KBM-7 (cell line): ENCODE measurements around the gene OTUB1.
"Not testable (repeated sequence)": the region's sequence is repeated elsewhere in the genome, so short reads cannot be mapped to it uniquely, and the experiment has no call there.

Experiments
- DNase-seq: peaks from one replicate; pipeline ENCODE4 v3.0.0-alpha.2; 2015
- in situ Hi-C: fragments of 300-500 bp; cut with MboI; formaldehyde crosslinking; loops from 2 replicates; pipeline ENCODE4 v1.14.3; 2020; ENCODE audit warnings: low sequenced_read_pairs, low pct_unique_long_range_greater_than_20kb, mixed read lengths

Gene OTUB1

DNA sequence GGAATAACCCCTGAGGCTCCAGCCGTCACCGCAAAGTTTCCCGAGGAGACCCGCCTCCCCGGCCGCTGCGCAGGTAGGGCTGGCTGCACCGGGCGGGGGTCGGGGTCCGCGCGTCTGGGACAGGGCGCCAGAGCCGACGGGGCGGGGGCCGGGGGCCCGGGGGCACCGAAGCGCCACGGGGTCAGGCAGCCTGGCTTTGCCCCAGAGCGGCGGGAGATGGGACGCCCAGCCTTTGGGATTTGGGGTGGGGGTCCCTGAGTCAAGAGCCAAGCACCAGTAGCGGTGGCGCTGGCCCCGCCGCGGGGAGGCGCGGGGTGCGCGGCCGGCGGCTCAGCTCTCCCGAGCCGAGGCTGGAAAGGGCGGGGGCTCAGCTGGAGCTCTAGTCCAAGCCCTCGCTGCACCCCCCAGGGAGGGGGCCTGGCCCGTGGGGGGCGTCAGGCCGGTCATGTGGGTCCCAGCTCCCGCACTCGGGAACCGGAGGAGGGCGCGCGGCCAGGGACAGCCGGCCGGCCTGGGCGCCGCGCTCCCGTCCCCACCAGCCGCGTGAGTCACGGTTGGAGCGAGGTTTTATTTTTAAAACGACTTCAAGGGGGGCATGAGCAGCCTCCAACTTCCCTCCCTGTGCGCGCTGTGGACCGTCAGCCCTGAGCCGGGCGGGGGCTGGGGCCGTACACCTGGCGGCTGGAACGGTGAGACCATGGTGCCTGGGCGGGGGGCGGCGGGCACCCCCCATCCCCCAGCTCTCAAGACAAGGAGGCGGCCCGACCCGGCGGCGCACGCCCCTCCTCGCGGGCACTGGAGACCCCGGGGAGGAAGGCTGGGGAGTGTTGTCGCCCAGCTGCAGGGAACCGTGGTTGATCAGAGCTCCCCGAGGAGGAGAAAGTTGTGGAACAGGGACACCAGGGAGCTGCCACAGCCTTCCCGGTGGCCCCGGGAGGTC lies 50.1 kb downstream of the OTUB1 start:
- peak; percentile 28 for DNase-seq
- in situ Hi-C loops = no loop called here

DNA sequence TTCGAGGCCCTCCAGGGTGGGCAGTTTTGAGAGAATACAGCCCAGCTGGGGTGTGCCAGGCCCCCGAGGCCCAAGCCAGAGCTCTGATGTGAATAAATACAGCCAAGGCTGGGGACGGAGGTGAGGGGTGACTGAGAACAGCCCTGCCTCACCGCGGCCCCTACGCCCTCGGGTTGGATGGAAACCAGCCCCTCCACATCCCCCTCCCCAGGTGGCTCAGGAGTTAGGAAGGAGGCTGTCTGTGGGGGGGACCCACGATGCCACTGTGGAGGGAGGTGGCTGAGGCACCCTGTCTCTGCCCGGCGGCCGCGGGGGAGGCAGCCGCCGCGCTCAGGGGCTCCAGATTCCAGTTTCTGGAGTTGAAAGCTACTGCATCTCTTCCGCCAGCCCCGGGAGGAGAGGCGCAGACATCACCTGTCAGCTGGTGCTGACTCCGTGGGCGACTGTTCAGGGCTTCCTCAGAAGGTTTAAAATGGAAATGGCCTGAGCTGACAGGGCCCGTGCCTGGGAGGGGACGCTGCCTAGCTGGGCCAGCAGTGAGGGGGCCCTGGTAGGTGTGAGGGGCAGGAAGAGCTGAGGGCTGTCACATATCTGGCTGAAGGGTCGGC lies 50.9 kb downstream of the OTUB1 start:
- in situ Hi-C loops = no loop called here
- DNase-seq = no peak

DNA sequence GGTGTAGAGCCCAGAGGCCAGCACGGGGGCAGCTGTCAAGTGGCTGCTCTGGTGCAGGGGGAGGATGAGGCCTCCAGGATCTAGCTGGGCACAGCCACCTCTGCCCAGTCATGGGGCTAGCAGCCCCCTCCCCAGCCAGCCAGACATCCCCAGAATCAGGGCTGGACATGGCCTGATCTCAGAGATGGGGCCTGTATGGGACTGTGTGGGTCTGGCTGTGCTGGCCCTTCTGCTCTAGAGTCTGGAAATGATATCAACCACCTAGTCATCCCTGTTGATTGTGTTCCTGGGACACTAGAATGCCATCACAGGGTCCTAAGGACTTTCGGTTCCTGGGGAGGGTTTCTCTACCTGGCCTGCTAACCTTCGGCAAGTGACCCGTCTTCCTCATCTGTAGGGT lies 52.3 kb downstream of the OTUB1 start:
- no peak for DNase-seq
- in situ Hi-C loops = no loop called here

DNA sequence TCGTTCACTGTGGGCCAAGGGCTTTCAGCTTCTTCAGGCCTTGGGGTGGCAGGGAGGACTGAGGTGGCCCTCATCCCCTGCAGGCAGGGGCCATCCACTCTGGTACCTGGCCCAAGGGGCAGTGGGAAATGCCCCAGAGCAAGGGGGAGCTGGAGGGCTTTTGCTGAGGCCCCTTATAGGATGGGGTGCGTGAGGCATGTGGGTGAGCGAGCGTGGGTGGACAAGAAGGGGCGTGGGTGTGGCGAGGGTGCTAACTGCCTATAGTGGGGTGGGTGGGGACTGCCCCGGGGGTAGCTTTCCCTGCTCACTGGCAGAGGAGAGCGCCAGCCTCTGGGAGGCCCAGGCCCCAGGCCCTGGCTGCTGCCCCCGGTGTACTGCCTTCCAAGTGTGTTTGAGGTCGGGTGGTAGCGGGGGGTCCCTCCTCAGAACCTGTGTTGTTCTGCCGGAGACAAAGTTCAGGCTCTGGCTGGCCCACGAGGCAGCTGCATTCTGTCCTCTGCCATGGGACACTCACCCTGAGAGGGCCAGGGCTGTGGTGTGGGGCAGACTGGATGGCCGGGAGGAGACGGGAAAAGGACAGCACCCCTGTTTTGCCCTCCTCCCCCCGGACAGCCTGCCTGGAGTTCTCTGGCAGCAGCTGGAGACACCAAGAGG lies 52.9 kb downstream of the OTUB1 start:
- in situ Hi-C loops = no loop called here
- DNase-seq = no peak

DNA sequence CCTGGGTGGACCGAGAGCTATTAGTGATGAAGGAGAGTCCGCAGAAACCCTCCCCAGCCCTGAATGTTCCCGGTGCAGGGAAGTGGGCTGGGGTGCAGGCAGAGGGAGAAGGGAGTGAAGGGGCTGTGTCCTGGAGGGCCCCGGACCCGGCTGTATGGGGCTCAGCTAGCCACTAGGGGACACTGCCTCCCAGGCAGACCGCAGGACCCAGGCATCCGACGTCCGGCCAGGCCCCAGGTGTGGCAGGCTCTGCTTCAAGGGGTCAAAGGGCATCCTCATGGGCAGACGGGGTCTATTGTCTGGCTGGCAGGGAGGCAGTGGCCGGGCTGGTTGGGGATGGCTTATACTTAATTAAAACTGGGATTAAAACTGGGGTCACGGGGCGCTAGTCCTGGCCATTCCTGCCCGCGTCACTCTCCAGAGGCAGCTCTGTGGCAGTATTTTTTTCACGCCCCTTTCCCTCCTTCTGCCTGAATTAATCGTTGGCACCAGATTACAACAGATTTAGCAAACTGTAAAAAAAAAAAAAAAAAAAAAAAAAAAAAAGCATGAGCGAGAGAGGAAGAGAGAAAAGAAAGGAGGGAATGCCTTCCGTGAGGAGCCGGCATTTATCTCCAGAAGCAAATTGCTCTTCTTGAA lies 54.6 kb downstream of the OTUB1 start:
- in situ Hi-C loops = no loop called here

DNA sequence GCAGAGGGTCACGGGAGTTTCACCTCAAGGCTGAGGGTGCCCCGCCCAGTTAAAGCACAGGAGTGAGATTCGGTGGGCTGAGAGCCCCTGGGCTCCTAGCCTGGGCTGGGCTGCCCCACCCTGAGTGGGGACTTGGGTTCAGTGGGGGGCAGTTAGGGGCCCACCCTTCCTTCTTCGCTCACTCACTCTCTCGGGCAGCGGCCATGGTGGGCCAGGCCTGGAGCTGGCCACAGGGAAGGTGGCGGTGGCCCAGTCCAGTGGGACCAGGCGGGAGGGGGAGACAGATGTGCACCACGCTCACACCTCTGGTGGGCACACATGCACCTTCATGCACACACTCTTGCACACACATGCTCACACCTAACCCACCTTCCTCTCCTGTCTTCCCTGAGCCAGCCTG lies 55.6 kb downstream of the OTUB1 start:
- in situ Hi-C loops = no loop called here

More for the DNA sequence above, 54.6 kb downstream of the OTUB1 start:
- DNase-seq = no peak

DNA sequence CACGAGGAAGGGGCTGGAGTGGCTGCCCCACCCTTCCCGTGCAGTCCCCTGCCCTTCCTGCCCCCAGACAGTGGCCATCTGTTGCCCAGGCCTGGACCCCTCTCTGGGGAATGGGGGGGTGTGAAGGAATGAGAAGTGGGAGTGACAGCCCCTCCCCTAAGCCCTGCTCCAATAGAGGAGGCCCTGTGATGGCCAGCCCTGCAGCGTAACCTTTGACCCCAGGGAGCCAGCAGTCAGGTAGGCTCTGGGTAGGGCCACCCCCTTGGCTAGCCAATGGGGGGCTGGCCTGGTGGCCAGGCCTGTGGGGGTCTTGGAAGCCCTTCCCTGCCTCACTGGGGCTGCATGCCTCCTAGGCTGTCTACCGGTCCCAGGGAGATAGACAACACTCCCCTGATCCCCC lies 56.1 kb downstream of the OTUB1 start:
- DNase-seq = no peak
- in situ Hi-C loops = no loop called here

More for the DNA sequence above, 55.6 kb downstream of the OTUB1 start:
- no peak for DNase-seq

DNA sequence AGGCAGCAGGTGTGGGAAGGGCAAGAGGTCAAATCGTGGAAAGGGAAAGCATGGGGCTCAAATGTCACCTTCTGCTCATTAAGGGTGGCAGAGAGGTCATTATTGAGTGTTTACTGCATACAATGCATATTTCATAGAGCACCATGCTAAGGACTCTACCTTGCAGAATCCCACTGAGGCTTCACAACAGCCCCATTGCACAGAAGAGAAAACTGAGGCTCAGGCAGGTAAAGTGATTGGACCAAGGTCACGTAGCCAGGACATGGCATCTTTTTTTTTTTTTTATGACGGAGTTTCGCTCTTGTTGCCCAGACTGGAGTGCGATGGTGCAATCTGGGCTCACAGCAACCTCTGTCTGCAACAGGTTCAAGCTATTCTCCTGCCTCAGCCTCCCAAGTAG lies 57.3 kb downstream of the OTUB1 start:
- in situ Hi-C loops = no loop called here
- no peak for DNase-seq

DNA sequence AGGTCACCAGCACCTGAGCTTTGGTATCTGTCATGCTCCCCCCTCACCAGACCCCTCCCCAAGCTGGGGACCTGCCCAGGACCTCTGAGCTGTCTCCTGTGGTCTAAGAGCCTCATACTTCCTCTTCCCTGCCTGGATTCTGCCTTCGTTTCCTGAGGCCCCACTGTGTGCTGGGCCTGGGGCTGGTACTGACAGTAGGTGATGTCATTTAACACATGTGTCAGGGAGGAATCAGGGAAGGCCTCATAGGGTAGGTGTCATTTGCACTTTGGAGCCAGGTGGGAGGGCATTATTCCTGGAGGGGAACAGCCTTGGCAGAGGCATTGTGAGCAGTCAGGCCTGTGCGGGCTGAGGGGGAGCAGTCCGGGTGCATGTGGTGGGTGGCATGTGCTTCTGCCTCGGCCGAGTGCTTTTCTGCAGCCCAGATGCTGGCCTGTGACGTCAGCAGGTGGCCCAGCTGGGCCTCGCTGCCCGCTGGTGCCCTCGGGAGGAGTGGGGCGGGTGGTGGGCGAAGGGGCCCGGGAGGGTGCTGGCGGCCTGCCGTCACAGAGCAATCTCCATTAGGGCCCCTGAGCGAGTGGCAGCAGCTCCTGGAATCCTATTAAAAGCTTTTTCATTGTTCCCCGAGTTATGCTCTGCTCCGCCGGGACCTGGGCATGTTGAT lies 58.6 kb downstream of the OTUB1 start:
- peak; percentile 27 for DNase-seq
- in situ Hi-C loops = no loop called here

DNA sequence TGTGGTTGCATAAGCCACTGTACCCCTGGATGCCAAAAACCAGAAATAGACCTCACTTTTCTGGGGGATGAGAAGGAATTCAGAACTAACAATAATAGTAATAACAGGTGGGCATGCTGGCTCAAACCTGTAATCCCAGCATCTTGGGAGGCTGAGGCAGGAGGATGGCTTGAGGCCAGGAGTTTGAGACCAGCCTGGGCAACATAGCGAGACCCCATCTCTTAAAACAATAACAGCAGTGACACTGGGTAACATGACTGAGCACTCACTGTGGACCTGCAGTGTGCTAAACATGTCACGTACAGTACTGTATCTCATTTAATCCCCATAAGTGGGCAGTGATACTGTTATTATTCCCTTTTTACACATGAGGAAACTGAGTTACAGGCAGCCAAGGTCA lies 59.5 kb downstream of the OTUB1 start:
- no peak for DNase-seq
- in situ Hi-C loops = no loop called here

DNA sequence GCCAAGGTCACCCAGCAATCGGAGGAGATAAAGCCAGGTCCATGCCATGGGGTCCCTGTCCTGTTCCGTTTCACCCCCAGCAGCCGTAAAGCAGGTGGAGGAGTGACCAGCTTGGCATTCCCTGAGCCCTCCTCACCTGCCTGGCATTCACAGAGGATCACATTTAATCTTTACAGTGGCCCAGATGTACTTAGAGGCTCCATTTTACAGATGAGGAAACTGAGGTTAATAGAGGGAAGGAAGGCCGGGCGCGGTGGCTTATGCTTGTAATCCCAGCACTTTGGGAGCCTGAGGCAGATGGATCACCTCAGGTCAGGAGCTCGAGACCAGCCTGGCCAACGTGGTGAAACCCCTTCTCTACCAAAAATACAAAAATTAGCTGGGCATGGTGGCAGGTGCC lies 61.1 kb downstream of the OTUB1 start:
- in situ Hi-C loops, DNase-seq: not testable (repeated sequence)
